SU-DHL-6 (cell line): ENCODE measurements around the gene HS2ST1.

Experiments
- H2AFZ ChIP-seq: fragments of 200-600 bp; sonication (generic); 2 replicates; pipeline ENCODE4 v1.6.1; 2014; ENCODE audit warnings: low read depth, mild to moderate bottlenecking, moderate library complexity, mixed read lengths, antibody characterized with exemption, low read length; ENCODE audit not compliant: severe bottlenecking
- H3F3A ChIP-seq: fragments of 200-600 bp; shearing (Covaris generic); 2 replicates; pipeline ENCODE4 v1.6.0; 2016; ENCODE audit warnings: antibody characterized with exemption, mild to moderate bottlenecking; ENCODE audit not compliant: insufficient read depth
- H3K27ac ChIP-seq: fragments of 200-600 bp; sonication (generic); 2 replicates; pipeline ENCODE4 v1.5.1; 2016; ENCODE audit warnings: low read depth, mild to moderate bottlenecking, low read length, moderate library complexity, mixed read lengths
- H3K27me3 ChIP-seq: fragments of 200-600 bp; sonication (generic), shearing (Covaris generic); 2 replicates; pipeline ENCODE4 v1.6.0; 2014; ENCODE audit warnings: mild to moderate bottlenecking, low read length
- H3K36me3 ChIP-seq: fragments of 200-600 bp; sonication (generic); 2 replicates; pipeline ENCODE4 v1.6.1; 2014; ENCODE audit warnings: mild to moderate bottlenecking, low read length, mixed read lengths
- H3K4me2 ChIP-seq: fragments of 300-600, 200-600 bp; shearing (Covaris generic), sonication (generic); 2 replicates; pipeline ENCODE4 v1.6.0; 2014; ENCODE audit warnings: low read length, low read depth, mild to moderate bottlenecking; ENCODE audit not compliant: poor library complexity, severe bottlenecking
- H3K4me3 ChIP-seq: fragments of 200-600 bp; sonication (generic); 2 replicates; pipeline ENCODE4 v1.5.1; 2014; ENCODE audit warnings: antibody characterized with exemption, low read length, mild to moderate bottlenecking, mixed read lengths; ENCODE audit not compliant: insufficient read depth, poor library complexity, severe bottlenecking
- H3K79me2 ChIP-seq: fragments of 200-600 bp; sonication (generic); 2 replicates; pipeline ENCODE4 v1.6.1; 2014; ENCODE audit warnings: mild to moderate bottlenecking, low read length, moderate library complexity; ENCODE audit not compliant: insufficient read depth
- H3K9ac ChIP-seq: fragments of 200-600 bp; sonication (generic); 2 replicates; pipeline ENCODE4 v1.7.0; 2014; ENCODE audit warnings: mild to moderate bottlenecking, low read length
- H3K9me2 ChIP-seq: fragments of 200-600 bp; sonication (generic); replicated peaks from 2 replicates; pipeline ENCODE4 v1.6.1; 2014; ENCODE audit warnings: low read length; ENCODE audit not compliant: insufficient read depth
- H3K9me3 ChIP-seq: fragments of 200-600 bp; sonication (generic); 2 replicates; pipeline ENCODE4 v1.6.1; 2014; ENCODE audit warnings: low read length, mixed read lengths; ENCODE audit not compliant: insufficient read depth
- H4K20me1 ChIP-seq: fragments of 200-600 bp; sonication (generic); 2 replicates; pipeline ENCODE4 v1.6.1; 2014; ENCODE audit warnings: low read depth, mild to moderate bottlenecking, antibody characterized with exemption, low read length, moderate library complexity, mixed read lengths
- EZH2phosphoT487 ChIP-seq: fragments of 200-600 bp; sonication (generic), shearing (Covaris generic); conservative IDR thresholded peaks from 2 replicates; pipeline ENCODE4 v1.6.1; 2018; ENCODE audit warnings: mild to moderate bottlenecking, antibody characterized with exemption, low read length, moderate library complexity, mixed read lengths
- TF ChIP-seq, protein P1 (sequence below): fragments of 200-600 bp; sonication (generic); IDR thresholded peaks from one replicate; pipeline ENCODE4 v1.5.1; 2017; ENCODE audit warnings: antibody characterized with exemption, mild to moderate bottlenecking, low read length, moderate library complexity; ENCODE audit not compliant: insufficient read depth, poor library complexity, severe bottlenecking

Gene HS2ST1

GRCh38 chr1:86990826-86991225, 76.4 kb downstream of the HS2ST1 start:
- Histone ChIP-seq H3K9me2 (no peaks in the 10 kb centered on the region), H2AFZ (no peak overlapping the region), H3K9me3 (no peaks in the 10 kb centered on the region), H3K36me3 (peaks cover 22% of the 10 kb centered on the region), H3K4me2 (no peak overlapping the region), H4K20me1 (no peaks in the 10 kb centered on the region; the same call in 1 of the 2 replicates), H3K27ac (no peak overlapping the region), H3K27me3 (no peaks in the 10 kb centered on the region), H3K79me2 (peaks cover 97% of the 10 kb centered on the region), H3K4me3 (no peak overlapping the region), H3K9ac (no peak overlapping the region), H3F3A (peaks cover 14% of the 10 kb centered on the region; the same call in 1 of the 2 replicates)
- no peak for TF ChIP-seq EZH2phosphoT487
- TF ChIP-seq, protein P1, sequence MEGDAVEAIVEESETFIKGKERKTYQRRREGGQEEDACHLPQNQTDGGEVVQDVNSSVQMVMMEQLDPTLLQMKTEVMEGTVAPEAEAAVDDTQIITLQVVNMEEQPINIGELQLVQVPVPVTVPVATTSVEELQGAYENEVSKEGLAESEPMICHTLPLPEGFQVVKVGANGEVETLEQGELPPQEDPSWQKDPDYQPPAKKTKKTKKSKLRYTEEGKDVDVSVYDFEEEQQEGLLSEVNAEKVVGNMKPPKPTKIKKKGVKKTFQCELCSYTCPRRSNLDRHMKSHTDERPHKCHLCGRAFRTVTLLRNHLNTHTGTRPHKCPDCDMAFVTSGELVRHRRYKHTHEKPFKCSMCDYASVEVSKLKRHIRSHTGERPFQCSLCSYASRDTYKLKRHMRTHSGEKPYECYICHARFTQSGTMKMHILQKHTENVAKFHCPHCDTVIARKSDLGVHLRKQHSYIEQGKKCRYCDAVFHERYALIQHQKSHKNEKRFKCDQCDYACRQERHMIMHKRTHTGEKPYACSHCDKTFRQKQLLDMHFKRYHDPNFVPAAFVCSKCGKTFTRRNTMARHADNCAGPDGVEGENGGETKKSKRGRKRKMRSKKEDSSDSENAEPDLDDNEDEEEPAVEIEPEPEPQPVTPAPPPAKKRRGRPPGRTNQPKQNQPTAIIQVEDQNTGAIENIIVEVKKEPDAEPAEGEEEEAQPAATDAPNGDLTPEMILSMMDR, result no peak

GRCh38 chr1:86991549-86992186, 77.2 kb downstream of the HS2ST1 start:
- H3K4me3 ChIP-seq, result no peak overlapping the region
- no peak overlapping the region for H3K9ac ChIP-seq
- no peak overlapping the region for H2AFZ ChIP-seq
- no peaks in the 10 kb centered on the region for H3K9me2 ChIP-seq
- TF ChIP-seq EZH2phosphoT487, result no peak
- TF ChIP-seq, protein P1, result no peak
- H4K20me1 ChIP-seq, result no peaks in the 10 kb centered on the region; the same call in 1 of the 2 replicates
- H3K27ac ChIP-seq, result no peak overlapping the region
- H3K79me2 ChIP-seq, result peaks cover 98% of the 10 kb centered on the region
- H3K36me3 ChIP-seq, result peaks cover 20% of the 10 kb centered on the region; the same call in 1 of the 2 replicates
- H3K9me3 ChIP-seq, result no peaks in the 10 kb centered on the region
- peaks cover 12% of the 10 kb centered on the region; the same call in 1 of the 2 replicates for H3F3A ChIP-seq
- no peak overlapping the region for H3K4me2 ChIP-seq
- H3K27me3 ChIP-seq, result no peaks in the 10 kb centered on the region

DNA sequence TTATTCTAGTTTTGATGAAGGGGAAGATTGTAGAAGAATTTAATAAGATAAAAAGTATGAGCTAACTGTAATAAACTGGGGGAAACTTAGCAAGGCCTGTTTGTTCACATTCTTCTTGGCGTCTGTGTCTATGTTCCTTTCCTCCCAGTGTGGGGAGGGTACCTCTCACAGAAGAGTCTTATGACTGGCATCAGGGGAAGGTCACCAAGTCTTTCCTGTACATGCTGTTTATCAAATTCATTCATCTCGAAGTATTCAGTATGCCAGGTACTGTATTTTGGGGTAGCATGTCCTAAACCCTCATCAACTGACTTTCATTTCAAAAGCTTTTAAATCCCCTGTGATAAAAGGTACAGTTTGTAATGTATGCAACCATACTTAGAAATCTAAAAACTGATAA, 78.4 kb downstream of the HS2ST1 start:
- TF ChIP-seq, protein P1, result no peak
- no peak for TF ChIP-seq EZH2phosphoT487

More for the DNA sequence above, 78.4 kb downstream of the HS2ST1 start:
- Histone ChIP-seq H3K27me3 (no peaks in the 10 kb centered on the region), H4K20me1 (no peaks in the 10 kb centered on the region; the same call in 1 of the 2 replicates), H3F3A (peaks cover 15% of the 10 kb centered on the region; the same call in 1 of the 2 replicates), H3K4me3 (no peak overlapping the region), H3K27ac (no peak overlapping the region), H3K9me3 (no peaks in the 10 kb centered on the region), H3K79me2 (peaks cover 98% of the 10 kb centered on the region), H2AFZ (no peak overlapping the region), H3K9ac (no peak overlapping the region), H3K9me2 (no peaks in the 10 kb centered on the region), H3K4me2 (no peak overlapping the region), H3K36me3 (peaks cover 20% of the 10 kb centered on the region; the same call in 1 of the 2 replicates)
